ENCODE data around the gene KRTAP5-3.

GRCh38 chr11:1568441-1568911 is 39.8 kb downstream of the KRTAP5-3 start:
- TF ChIP-seq YY1 (IDR thresholded peaks at IDR 0.05; ENCODE audit: low read depth) (no peak), MAX (IDR thresholded peaks at IDR 0.05) (no peak), FOXM1 (IDR thresholded peaks at IDR 0.05; ENCODE audit: borderline replicate concordance, low read depth) (no peak), RAD21 (IDR thresholded peaks at IDR 0.05; ENCODE audit: low read depth) (no peak), TAF1 (IDR thresholded peaks at IDR 0.05; ENCODE audit: low read depth) (no peak), REST (IDR thresholded peaks at IDR 0.05; ENCODE audit: low read depth) (no peak), EP300 (IDR thresholded peaks at IDR 0.05; ENCODE audit: borderline replicate concordance) (no peak)
